HG03135 (cell line): ENCODE results near the gene CNOT4.

Experiments
- ATAC-seq: cut with Tn5 transposase; IDR thresholded peaks from one replicate; pipeline ENCODE4 v1.9.1; 2021; ENCODE audit warnings: mild to moderate bottlenecking, moderate library complexity; ENCODE audit not compliant: unreplicated experiment

The CNOT4 gene

DNA sequence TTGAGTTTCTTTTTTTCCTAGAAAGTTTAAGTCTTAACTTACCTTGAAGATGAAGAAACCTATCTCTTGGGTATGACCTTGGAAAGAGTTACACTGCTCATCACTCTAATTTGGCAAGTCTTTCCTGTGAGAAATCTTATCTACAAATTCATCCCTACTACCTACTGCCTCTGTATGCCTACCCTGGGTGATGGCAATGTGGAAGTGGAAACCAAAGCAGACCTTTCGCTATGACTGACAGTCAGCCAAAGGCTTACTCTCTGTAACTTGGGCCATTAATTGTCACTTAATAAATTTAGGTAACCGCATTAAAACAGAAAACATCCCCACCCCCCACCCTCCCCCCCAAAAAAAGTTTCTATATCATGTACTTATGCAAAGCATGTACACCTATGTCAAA, 103.9 kb downstream of the CNOT4 start:
- ATAC-seq, result no peak

DNA sequence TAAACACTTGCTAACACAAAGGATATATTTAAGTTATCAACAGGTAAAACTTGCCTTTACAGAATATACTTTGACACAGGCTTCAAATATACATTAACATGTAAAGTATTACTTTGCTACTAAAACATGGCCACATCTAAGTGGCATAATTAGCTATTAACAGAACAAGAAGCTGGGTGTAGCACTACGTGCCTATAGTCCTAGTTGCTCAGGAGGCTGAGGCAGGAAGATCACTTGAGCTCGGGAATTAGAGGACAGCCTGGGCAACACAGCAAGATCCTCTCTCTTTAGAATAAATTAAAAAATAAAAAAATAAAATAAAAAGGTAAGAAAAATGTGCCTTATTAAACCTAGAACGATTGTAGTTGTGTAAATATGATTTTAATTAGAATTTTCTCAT, 106.6 kb downstream of the CNOT4 start:
- ATAC-seq, result no peak

DNA sequence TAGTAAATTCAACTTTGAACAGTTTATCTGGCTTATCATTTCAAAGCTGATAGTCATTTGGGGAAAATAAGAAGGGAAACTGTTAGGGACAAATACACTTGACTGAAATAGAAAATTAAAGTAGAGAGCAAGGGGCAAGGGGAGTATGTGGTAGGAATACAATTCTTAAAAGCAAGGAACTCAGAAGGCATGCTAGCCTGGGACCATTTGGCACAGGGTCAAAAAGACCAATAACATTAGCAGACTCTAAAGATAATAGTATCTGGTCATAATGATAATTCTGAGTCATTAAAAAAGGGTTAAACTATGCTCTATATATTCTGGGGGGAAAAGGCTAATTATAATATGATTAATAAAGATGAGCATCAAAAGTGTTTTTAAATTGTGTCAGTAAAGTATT, 112.2 kb downstream of the CNOT4 start:
- ATAC-seq, result no peak

DNA sequence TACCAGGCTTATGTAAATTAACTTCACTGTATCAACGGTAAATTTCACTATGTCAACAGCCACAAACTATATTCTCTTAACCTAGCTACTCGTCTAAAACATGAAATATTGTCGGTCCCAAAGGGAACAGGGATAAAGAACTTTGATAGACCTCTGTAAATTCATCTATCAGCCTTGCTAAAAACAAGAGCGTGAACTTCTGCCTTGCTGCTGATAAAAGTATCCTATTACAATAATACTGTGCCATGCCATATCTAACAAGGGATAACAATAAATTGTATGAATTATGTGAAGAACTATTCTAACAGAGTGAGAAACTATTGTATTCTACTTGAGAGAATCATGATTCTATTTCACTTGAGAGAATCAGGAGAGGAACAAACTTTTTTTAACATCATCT, 117.2 kb downstream of the CNOT4 start:
- ATAC-seq, result no peak

DNA sequence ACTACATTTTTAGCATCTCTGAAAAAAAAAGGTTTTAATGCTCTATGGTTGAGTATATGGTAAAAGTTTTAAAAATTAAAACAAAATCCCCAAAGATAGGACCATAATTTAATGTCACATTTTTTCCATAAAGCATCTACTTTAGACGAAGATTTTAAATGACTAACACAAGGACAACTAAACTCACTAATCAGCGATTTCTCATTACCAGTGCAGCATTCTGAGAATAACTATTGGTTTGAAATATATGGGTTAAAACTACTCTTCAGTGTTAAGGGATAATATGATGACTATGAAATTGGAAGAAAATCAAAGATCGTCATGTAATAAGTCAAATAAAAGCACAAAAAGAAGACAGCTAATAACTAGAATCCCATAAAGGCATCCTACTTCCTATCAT, 118.4 kb downstream of the CNOT4 start:
- ATAC-seq, result no peak

DNA sequence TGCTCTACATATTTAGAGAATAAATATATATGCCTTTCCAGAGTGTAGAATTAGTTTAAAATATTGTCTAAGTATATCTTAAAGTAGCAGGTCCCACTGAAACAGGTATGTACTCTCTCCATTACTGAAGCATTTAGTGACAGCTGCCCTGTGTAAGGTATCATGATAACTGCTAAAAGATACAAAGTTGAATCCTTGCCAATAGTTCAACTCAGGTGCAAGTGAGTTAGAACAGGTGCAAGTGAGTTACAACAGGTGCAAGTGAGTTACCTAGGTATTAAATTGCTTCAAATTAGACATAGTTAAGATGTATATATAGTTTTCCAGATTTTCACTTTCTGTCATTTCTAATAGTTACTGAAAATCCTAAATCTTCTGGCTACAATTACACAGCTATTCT, 119.1 kb downstream of the CNOT4 start:
- no peak for ATAC-seq

DNA sequence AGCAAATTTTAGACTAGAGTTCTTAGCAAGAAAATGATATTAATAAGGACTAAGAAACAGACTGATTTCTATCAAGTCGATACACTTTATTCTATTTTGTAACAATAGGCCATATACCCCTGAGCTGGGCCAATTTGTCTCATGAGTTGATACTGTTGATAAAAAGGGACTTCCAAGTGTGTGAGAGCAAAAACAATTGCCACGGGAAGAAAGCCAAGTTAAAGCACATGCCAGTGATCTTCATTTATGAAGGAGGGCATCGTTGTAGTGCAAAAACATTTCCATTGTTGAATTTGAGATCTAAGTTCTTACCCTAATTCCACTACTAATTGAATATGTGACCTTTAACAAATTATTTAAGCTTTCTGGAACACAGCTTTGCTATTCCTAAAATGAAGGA, 119.9 kb downstream of the CNOT4 start:
- ATAC-seq, result no peak

DNA sequence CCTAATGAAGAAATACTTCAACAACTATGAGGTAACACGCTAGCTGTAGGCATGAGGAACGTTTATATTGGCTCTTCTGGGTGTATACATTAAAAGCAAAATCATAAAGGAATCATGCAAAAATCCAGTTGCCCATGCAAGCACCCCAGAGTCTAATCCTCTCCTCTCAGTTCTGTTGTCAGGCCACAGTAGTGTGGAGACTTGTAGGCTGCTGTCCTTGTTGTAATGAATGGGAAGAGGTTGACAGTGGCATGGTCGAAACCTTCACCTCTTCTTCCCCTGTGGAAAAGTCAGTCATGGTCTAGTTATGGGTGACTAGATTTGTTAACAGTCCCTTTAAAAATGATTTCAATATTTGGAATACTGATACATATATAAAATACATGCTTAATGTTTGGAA, 121.3 kb downstream of the CNOT4 start:
- no peak for ATAC-seq

DNA sequence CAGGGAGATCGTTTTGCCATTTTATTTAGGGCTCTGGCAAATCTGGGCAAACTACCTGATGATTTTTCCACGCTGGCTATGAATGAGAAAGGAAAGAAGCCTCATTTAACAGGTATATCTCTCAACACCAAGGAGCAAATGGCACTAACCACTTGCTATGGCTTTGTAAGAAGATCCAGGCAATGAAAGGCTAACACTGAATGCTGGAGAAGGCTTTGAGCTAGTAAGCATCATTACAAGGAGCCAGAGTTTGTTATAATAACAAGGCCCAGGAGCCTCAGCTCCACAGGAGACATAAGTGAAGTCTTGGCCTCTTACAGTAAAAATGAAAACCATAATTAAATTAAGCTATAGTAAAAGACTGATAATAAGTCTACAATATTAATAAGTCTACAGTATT, 123.1 kb downstream of the CNOT4 start:
- ATAC-seq, result no peak

DNA sequence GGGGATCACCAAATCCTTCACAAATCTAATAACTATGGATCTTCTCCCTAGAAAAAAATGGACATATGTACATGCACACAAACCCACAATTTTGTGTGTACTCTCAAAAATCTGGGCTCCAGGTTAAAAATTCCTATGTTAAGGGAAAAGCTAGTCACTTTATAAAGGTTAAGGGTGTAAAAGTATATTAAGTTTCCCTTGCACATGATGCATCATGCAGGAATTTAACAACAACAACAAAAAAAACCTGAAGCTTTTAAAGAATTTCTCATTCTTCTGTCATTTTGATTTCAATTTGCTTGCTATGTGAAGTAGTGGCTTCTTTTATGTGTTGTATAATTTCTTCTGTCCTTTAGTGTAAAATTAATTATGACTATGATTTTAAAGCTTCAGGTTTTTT, 123.7 kb downstream of the CNOT4 start:
- ATAC-seq, result no peak

DNA sequence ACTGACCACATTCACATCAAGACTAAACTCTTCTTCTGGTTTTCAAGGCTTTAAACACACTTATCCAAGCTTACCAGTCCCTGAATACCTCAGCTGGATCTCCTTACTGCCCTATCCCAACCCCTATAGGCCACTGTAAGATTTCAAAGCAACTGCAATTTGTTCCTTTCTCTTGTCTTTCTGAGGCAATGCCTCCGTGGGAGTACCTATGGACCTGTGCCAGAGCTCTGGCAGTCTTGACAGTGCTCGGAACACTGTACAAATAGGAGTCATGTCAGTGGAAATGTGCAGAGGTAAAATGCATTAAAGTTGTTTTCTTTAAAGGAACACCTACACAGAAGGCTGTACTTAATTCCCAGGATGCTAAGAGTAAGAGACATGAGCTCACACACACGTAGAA, 124.7 kb downstream of the CNOT4 start:
- no peak for ATAC-seq

DNA sequence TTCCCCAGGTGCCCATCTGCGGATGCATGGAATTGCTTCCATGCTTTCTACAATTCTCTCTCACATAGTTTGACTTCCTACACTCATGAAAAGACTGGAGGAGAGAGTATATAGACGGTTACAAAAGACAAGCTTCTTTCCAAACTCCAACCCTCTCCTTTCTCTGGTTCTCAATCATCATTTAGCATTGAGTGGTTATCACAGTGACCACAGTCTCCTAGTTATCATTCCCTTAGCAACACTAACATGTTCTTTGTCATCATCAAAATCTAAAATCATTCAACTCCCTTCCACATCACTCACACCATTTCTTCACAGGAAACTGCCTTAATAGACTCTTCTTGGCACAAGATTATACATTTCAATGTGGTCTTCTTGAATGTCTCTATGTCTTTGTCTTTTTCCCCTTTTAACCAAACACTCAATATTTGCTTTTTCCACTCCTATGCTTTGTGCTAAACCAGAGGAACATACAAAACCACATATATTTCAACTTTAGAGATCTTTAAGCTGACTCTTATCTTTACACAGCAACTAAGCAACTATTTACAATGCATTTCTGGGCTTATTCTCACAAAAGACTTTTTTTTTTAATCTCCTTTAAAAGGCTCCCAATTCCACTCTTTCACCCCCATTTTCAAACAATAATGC, 126.3 kb downstream of the CNOT4 start:
- ATAC-seq, result no peak

DNA sequence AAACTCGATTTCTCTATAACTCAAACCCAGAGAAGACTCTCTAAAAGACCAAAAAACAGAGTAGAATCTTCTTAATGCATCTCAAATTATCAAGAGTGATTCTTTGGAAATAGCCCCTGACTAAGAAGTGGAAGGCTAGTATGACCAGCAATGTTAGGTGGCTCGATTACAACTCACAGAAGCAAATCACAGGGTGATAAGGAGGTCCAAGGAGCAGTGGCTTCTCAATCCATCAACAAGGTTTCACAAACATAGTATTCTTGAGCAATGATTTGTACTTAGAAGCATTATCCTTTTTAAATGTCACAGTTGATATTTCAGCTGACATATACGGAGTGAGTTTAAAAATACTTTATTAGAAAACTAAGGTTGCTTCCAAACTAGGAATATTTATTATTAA, 127.7 kb downstream of the CNOT4 start:
- no peak for ATAC-seq

DNA sequence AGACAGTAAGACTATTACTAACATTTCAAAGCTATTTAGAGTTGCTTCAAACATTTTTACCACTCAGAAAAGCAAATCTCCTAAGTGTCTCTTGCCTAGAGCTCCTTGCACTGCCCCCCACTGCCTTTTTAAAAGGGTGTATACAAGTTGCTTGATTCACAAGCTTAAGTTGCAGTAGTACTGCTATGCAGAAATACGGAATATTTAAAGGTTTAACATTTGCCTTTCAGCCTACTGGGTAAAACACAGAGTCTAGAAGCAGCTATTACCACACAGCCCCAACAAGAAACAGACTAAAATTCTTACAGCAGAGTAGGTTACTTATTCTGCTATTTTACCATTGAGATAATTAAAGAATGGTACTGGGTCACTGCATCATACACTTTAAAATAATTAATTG, 128.5 kb downstream of the CNOT4 start:
- no peak for ATAC-seq

DNA sequence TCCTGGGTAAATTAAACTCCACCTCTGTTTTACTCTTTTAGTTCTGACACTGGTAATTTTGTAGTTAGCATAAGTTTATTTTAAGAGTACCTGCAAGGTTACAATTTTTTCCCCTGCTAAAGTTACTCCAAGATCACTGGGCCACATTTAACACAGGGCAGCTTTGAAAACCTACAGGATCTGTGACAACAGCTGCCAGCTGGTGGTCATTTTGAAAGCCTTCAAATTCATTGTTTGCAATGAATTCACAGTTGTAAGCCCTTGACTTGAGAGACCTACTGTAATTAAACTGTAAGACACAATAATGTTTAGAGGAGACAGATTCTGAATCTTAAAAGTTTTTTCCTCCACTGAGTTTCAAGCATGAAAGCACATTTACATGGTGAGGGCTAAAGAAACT, 129.6 kb downstream of the CNOT4 start:
- no peak for ATAC-seq

DNA sequence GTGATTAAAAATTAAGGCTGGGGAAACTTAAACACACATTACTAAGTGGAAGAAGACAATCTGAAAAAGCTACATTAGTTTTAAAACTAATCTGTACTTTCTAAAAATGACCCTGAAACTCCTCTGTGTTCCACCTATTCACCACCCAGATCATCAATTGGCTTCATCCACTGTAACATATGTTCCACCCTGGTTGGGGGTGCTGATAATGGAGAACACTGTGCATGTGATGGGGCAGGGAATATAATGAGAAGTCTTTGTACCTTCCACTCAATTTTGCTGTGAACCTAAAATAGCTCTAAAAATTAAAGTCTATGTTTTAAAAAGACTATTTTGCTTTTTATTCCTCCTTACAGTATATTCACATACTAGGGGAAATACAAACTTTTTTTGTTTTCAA, 132.7 kb downstream of the CNOT4 start:
- no peak for ATAC-seq

DNA sequence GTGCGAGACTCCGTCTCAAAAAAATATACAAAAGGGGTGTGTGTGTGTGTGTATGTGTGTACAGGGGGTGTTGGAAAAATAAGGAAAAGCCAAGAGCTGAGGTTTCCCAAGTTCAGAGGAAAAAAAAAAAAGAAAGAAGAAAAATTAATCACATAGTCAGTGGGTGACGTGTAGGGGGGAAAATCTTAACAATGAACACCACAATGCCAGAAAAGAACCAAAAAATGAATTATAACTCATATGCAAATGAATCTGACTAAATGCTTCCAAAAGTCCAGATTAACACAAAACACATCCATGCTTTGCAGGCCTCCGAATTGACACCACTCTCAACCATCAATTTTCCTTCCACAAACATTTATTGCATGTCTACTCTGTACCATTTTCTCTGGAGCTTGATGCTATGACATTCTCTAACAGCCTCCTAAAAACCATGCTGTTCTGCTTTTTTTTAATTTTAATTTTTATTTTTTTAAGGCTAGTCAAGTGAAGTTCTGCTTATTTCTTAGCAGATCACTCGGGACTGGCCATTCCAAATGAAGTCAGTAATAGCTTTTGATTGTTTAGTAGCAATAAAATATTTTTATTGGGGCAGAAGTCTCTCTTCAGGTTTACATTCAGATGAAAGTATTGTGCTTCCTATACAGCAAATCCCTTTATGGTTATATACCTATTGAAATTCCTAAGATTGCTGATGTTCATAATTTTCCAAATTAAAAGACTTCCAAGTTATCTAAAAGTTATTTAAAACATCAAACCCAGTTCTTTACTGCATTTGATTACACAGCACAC, 133.8 kb downstream of the CNOT4 start:
- no peak for ATAC-seq

DNA sequence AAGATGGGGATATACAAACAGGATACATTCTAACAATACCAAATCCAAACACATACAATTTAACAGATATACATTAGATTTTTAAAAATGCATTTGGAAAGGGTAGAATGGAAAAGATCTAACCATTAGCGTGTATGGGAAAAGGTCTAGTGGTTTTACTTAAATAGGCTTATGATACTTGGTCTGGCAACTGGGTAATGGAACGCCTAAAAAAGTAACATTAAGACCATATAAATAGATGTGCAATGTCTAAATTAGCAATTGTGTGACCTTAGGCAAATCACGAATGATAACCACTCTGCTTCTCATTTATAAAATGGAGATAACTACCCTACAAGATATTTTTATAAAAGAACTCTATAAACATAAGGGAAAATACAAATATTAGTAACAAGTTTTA, 135.2 kb downstream of the CNOT4 start:
- no peak for ATAC-seq

DNA sequence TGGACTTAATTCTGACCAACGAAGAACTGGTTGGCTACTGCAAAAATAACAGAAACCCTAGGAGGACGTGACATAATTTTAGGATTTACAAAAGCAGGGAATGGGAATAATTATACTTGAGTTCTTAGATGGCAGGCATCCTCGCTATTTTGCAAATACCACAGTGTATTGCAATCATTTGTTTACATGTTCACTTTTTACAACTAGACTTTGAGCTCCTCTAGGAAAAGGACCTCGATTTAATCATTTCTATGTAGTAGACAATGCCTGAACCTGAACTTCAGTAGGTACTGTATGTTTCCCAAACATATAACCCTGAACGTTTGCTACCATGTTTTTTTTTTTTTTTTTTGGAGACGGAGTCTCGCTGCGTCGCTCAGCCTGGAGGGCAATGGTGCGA, 137.7 kb downstream of the CNOT4 start:
- no peak for ATAC-seq

DNA sequence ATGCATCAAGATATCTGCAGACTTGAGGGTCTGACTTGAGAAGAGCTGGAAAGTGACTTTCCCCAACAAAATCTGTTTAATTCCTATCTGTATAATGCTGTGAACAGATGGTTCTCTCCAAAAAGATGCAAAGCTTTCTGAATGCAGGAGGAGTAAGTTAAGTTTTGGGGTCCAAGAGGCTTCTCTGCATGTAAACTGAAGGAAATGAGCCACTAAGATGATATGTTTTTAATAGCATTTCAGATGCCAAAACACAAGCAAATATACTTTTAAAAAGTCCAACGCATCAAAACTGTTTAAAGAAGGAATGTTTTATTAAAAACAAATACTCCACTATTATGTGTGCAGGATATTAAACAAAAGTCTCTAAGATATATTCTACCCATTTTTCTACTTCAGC, 139.2 kb downstream of the CNOT4 start:
- no peak for ATAC-seq

DNA sequence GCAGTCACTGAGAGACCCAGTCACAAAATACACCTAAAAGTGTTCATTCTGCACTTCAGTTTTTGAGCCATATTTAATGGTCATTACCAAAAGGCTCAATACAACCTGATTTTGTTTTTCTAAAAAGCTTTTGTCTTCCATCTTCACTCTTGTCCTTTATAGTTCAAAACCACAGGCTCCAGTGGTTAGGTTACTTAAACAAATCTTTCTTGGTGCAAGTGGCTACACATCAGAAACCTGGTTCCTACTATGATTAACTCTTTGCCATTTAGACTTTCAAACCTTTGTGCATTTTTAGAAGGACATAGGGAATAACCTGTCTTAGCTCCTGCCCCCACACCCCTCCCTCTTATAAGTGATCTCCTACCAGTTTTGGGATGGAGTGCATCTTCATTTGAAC, 140.5 kb downstream of the CNOT4 start:
- ATAC-seq, result no peak

DNA sequence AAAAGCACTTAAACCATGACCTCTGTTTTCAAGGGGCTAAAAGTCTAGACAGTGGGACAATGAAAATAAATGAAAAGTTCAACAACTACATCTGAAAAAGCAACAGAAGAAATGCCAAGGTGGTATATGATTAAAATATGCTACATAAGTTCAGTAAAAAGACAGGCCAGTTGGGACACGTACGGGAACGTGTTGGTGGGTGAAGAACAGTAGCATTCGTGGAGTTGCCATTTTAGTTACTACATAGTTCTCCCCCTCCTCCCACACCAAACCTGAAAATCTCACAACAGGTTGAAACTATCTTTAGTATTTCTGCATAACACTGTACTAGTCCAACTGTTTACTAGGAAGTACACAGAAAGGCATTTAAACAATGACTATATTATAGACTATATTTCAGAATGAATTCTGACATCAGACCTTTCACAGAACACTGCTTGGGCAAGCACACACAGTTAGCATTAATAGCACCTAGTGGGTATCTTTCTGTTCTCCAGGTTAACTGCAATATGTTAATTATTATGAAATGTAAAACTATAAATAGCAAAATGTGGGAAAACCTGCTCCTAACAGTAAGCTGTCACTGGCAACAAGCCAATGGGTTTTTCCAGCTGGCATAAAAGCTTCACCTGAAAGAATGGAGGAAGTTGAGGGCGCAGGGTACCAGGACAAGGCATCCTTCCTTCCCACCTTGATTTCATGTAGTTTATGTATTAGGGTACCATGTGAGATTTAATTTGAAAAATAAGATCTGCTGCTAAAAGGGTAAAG, 141.3 kb downstream of the CNOT4 start:
- ATAC-seq, result no peak
